PC-9 (cell line): ENCODE measurements around the gene INTS7. TPM values are rescaled to one million over a fixed set of nuclear protein-coding genes. Genes with fewer than 3 reads are reported as not detected.
A peak's percentile ranks its signal among the peaks of the same experiment; 100 is the strongest.

ENCODE experiments used
- Bru-seq: library from RNA; stranded (reverse); fragments of 400-500 nt; gene quantifications from one replicate; lab custom pipeline; 2021; lab: Mats Ljungman, UMichigan
- BruChase-seq, 2 experiments: library from RNA; stranded (reverse); fragments of 400-500 nt; gene quantifications; one replicate each; lab custom pipeline; 2021; lab: Mats Ljungman, UMichigan
- BruUV-seq: library from RNA; stranded (reverse); fragments of 400-500 nt; replicated peaks from 2 replicates; lab custom pipeline; 2021; lab: Mats Ljungman, UMichigan
- CTCF ChIA-PET: fragments of 300-600 bp; sonication (Branson Sonifier 250); formaldehyde crosslinking; loops from one replicate; lab custom pipeline; 2022; ENCODE audit warnings: antibody characterized with exemption; lab: Charles Lee
- POLR2A ChIA-PET: fragments of 300-600 bp; sonication (Branson Sonifier 250); formaldehyde crosslinking; loops from one replicate; lab custom pipeline; 2022; ENCODE audit warnings: antibody characterized with exemption; ENCODE audit not compliant: unreplicated experiment; lab: Charles Lee
- DNase-seq, 2 experiments: peaks; one replicate each; pipeline versions ENCODE4 v3.0.0 to v3.0.0-alpha.2; 2015 to 2022; ENCODE audit warnings: mixed read lengths in 1 of 2
- H2AFZ ChIP-seq: fragments of 200-600 bp; sonication (generic); 2 replicates; pipeline ENCODE4 v1.8.1; 2017; ENCODE audit warnings: antibody characterized with exemption
- H3F3A ChIP-seq: fragments of 200-600 bp; sonication (generic); 2 replicates; pipeline ENCODE4 v1.8.1; 2017; ENCODE audit warnings: antibody characterized with exemption, mild to moderate bottlenecking, low read depth; ENCODE audit not compliant: insufficient read depth
- H3K27ac ChIP-seq: fragments of 200-600 bp; sonication (generic); 2 replicates; pipeline ENCODE4 v1.6.1; 2016; ENCODE audit warnings: mixed run types
- H3K27me3 ChIP-seq: fragments of 200-600 bp; sonication (generic); 2 replicates; pipeline ENCODE4 v1.6.1; 2016; ENCODE audit warnings: low read depth, mixed run types; ENCODE audit not compliant: insufficient read depth
- H3K36me3 ChIP-seq: fragments of 200-600 bp; sonication (generic); 2 replicates; pipeline ENCODE4 v1.6.1; 2016; ENCODE audit warnings: low read depth, mixed run types
- H3K4me1 ChIP-seq: fragments of 200-600 bp; sonication (generic); replicated peaks from 2 replicates; pipeline ENCODE4 v1.6.1; 2016; ENCODE audit warnings: mixed run types; ENCODE audit not compliant: insufficient read depth
- H3K4me2 ChIP-seq: fragments of 200-600 bp; sonication (generic); 2 replicates; pipeline ENCODE4 v1.6.1; 2017; ENCODE audit warnings: mixed run types
- H3K4me3 ChIP-seq: fragments of 200-600 bp; sonication (generic); 2 replicates; pipeline ENCODE4 v1.6.1; 2016; ENCODE audit warnings: mixed run types
- H3K79me2 ChIP-seq: fragments of 200-600 bp; sonication (generic); 2 replicates; pipeline ENCODE4 v1.6.1; 2017; ENCODE audit warnings: low read depth, mixed run types
- H3K9me2 ChIP-seq: fragments of 200-600 bp; sonication (generic); 2 replicates; pipeline ENCODE4 v1.8.1; 2017; ENCODE audit warnings: mild to moderate bottlenecking; ENCODE audit not compliant: insufficient read depth
- H3K9me3 ChIP-seq: fragments of 200-600 bp; sonication (generic); 2 replicates; pipeline ENCODE4 v1.8.1; 2016; ENCODE audit warnings: low read depth; ENCODE audit not compliant: insufficient read depth
- H4K20me1 ChIP-seq: fragments of 200-600 bp; sonication (generic); 2 replicates; pipeline ENCODE4 v1.8.1; 2017; ENCODE audit not compliant: insufficient read depth
- CTCF ChIP-seq: fragments of 200-600 bp; sonication (generic); conservative IDR thresholded peaks from 2 replicates; pipeline ENCODE4 v1.6.1; 2017; ENCODE audit warnings: mixed run types, antibody characterized with exemption, mild to moderate bottlenecking, moderate library complexity
- EZH2 ChIP-seq: fragments of 200-600 bp; sonication (generic); IDR thresholded peaks from 2 replicates; pipeline ENCODE4 v1.8.0; 2017; ENCODE audit warnings: antibody characterized with exemption, low read depth
- intact Hi-C: fragments of 100-400 bp; cut with micrococcal nuclease; formaldehyde crosslinking; loops from one replicate; pipeline ENCODE4 v1.10.0; 2022; ENCODE audit not compliant: unreplicated experiment
- long read RNA-seq: library from polyadenylated mRNA; stranded (forward); transcript quantifications from one replicate; pipeline ENCODE4 v2.0.0, GENCODE V29; 2022
- total RNA-seq: library from RNA; stranded (reverse); gene quantifications from 2 replicates; pipeline ENCODE4 v1.2.3, GENCODE V29; 2021

The INTS7 gene
- 18.4 and 24.7 TPM in 2 replicates for total RNA-seq
- Bru-seq, nascent RNA: percentile 88 among the genes with signal in this experiment
- percentile 78 among the genes with signal in this experiment for BruChase-seq, experiment 1, labeled RNA remaining after a 2-hour chase
- BruChase-seq, experiment 2, labeled RNA remaining after a 6-hour chase: percentile 75 among the genes with signal in this experiment
- long read RNA-seq, full-length matches to known transcripts: 32 of 74 reads
- long read RNA-seq, partial matches to known transcripts: 30 of 74 reads
- long read RNA-seq, other reads (novel, unspliced or antisense): 12 of 74 reads

GRCh38 chr1:212035123-212035834 is at the start of gene INTS7, which contains the start of gene DTL:
INTS7 (minus strand) TSS chr1:212035557; CDS start chr1:212035437, 120 bp downstream.
DTL (plus strand) TSS chr1:212035748; CDS start chr1:212035891, 143 bp downstream.
- peaks cover 83% of the 10 kb centered on the region for H3K79me2 ChIP-seq

DNA sequence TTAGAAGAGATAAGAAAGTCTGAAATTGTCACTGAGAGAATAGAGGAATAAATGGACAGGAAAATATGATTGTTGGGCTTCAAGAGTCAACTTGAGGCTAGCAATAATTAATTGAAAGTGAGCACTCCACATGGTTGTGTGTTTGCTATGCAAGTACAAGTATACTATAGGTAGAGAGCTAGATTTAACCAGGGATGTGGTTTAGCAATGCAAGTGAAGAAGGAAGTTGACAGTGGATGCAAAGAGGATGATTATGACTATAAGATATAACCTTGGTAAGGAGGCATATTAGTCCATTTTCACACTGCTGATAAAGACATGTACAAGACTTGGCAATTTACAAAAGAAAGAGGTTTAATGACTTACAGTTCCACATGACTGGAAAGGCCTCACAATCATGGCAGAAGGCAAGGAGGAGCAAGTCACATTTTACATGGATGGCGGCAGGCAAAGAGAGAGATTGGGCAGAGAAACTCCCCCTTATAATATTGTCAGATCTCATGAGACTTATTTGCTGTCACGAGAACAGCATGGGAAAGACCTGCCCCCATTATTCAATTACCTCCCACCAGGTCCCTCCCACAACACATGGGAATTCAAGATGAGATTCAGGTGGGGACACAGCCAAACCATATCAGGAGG is 47.5 kb upstream of the INTS7 start:
- Histone ChIP-seq H3K27ac (no peak overlapping the region), H3K27me3 (no peaks in the 10 kb centered on the region), H3K4me2 (no peak overlapping the region), H3K79me2 (no peaks in the 10 kb centered on the region), H3K4me3 (no peak overlapping the region), H2AFZ (no peak overlapping the region), H3K9me2 (no peaks in the 10 kb centered on the region), H3K36me3 (peaks cover 10% of the 10 kb centered on the region), H3F3A (no peaks in the 10 kb centered on the region), H3K4me1 (no peaks in the 10 kb centered on the region), H4K20me1 (no peaks in the 10 kb centered on the region), H3K9me3 (no peaks in the 10 kb centered on the region)
- intact Hi-C loops: no loop called here
- TF ChIP-seq CTCF: no peak
- TF ChIP-seq EZH2: no peak
- DNase-seq: no peak
- CTCF ChIA-PET: no interaction called here
- no TSS peak for BruUV-seq
- POLR2A ChIA-PET: no interaction called here

More at GRCh38 chr1:212035123-212035834, at the start of gene INTS7, which contains the start of gene DTL:
- ChIA-PET CTCF (interaction anchor here (0.5 to 2.1 kb wide), 21 partner anchors 19 to 1021 kb away, joined by 3 to 47 read pairs (median 4); no protein-coding TSS in a partner anchor), POLR2A (interaction anchor here (0.5 to 1.5 kb wide), 8 partner anchors 49 to 397 kb away, joined by 3 to 8 read pairs (median 4); partner anchors contain the start of gene NEK2)
- TF ChIP-seq CTCF (peak; percentile 81), EZH2 (no peak)
- DNase-seq: peak; percentile 97 to 98
- peaks cover 50% of the 10 kb centered on the region for H3K4me1 ChIP-seq
- no peaks in the 10 kb centered on the region for H4K20me1 ChIP-seq
- peak within 1 kb of the TSS; percentile 86 for H3K4me2 ChIP-seq
- peak within 1 kb of the TSS; percentile 55 for H3K27ac ChIP-seq
- no peaks in the 10 kb centered on the region for H3K9me3 ChIP-seq
- H3F3A ChIP-seq: peaks cover 30% of the 10 kb centered on the region
- H3K36me3 ChIP-seq: 0 out of 2 replicates have a peak, but pooled peaks cover 2% of the 10 kb centered on the region
- peak within 1 kb of the TSS; percentile 99 for H2AFZ ChIP-seq
- no peaks in the 10 kb centered on the region for H3K27me3 ChIP-seq
- BruUV-seq: no TSS peak
- intact Hi-C loops: loop anchor here (1.0 to 10.0 kb wide), 5 partner anchors 23 to 420 kb away; no protein-coding TSS in a partner anchor
- peak within 1 kb of the TSS; percentile 93 for H3K4me3 ChIP-seq
- no peaks in the 10 kb centered on the region for H3K9me2 ChIP-seq

DNA sequence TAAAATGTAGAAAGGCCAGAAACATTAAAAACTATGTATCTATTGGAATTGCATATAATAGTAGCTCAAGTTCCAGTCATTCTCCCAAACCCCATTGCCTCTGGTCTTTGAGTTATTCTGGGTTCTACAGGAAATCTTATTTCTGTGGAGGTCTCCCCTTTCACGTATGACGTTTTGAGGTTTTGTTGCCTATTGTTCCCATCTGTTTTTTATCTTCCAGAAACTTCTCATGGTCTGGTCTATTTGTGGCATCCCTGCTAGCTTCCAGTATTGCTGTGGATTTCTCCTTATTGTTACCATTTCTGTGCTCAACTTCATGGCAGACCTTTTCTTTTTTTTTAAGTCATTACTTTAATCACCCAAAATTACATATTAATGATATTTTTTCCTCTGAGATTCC is 43.5 kb upstream of the INTS7 start:
- no peaks in the 10 kb centered on the region for H3F3A ChIP-seq
- ChIA-PET CTCF (interaction anchor here (0.7 kb wide), 1 partner anchor 381 kb away, joined by 3 read pairs; no protein-coding TSS in a partner anchor), POLR2A (no interaction called here)
- no peaks in the 10 kb centered on the region for H3K27me3 ChIP-seq
- H3K4me3 ChIP-seq: no peak overlapping the region
- no peaks in the 10 kb centered on the region for H3K9me2 ChIP-seq
- H3K4me1 ChIP-seq: no peaks in the 10 kb centered on the region
- H3K27ac ChIP-seq: no peak overlapping the region
- H3K36me3 ChIP-seq: peaks cover 18% of the 10 kb centered on the region
- BruUV-seq: no TSS peak
- H3K79me2 ChIP-seq: no peaks in the 10 kb centered on the region
- no peaks in the 10 kb centered on the region for H3K9me3 ChIP-seq
- no peak for DNase-seq
- intact Hi-C loops: no loop called here
- no peaks in the 10 kb centered on the region for H4K20me1 ChIP-seq
- TF ChIP-seq EZH2 (no peak), CTCF (no peak)
- H2AFZ ChIP-seq: no peak overlapping the region
- H3K4me2 ChIP-seq: no peak overlapping the region
